NCI-H187 treated with DMSO at 0.1 percent for 48 hours (cell line): Measurements from ENCODE around the gene TP53I11.

Experiments
- DNase-seq: peaks from one replicate; lab custom pipeline; 2025; lab: John Stamatoyannopoulos, UW

TP53I11 gene

GRCh38 chr11:44885065-44885810, 65.4 kb downstream of the TP53I11 start:
- no peak for DNase-seq

- no peak for DNase-seq
These were observed 66.6 kb downstream of the TP53I11 start for GRCh38 chr11:44884056-44884455.

- DNase-seq, result no peak
These were observed 67.4 kb downstream of the TP53I11 start for GRCh38 chr11:44883277-44883676.
